Suprapubic skin (tissue), 3 donors: ENCODE results near the gene COG5.

Experiments used
- POLR2A ChIP-seq, 2 donors: fragments of 450-650 bp; IDR thresholded peaks; one replicate each; pipeline ENCODE4 v1.6.1; 2017; ENCODE audit warnings: antibody characterized with exemption in 2 of 2, mild to moderate bottlenecking in 2 of 2, moderate library complexity in 2 of 2
- TF ChIP-seq, protein P1 (sequence below), 2 donors: fragments of 200-600 bp in 1 of 2; fragments of 450-650 bp in 1 of 2; sonication (generic) in 1 of 2; IDR thresholded peaks; one replicate each; pipeline ENCODE4 v1.5.1; 2016 to 2019; ENCODE audit warnings: antibody characterized with exemption in 2 of 2, mild to moderate bottlenecking in 1 of 2, moderate library complexity in 1 of 2

- TF ChIP-seq, protein P1, sequence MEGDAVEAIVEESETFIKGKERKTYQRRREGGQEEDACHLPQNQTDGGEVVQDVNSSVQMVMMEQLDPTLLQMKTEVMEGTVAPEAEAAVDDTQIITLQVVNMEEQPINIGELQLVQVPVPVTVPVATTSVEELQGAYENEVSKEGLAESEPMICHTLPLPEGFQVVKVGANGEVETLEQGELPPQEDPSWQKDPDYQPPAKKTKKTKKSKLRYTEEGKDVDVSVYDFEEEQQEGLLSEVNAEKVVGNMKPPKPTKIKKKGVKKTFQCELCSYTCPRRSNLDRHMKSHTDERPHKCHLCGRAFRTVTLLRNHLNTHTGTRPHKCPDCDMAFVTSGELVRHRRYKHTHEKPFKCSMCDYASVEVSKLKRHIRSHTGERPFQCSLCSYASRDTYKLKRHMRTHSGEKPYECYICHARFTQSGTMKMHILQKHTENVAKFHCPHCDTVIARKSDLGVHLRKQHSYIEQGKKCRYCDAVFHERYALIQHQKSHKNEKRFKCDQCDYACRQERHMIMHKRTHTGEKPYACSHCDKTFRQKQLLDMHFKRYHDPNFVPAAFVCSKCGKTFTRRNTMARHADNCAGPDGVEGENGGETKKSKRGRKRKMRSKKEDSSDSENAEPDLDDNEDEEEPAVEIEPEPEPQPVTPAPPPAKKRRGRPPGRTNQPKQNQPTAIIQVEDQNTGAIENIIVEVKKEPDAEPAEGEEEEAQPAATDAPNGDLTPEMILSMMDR (IDR thresholded peaks at IDR 0.05) = no peak
- TF ChIP-seq POLR2A (IDR thresholded peaks at IDR 0.05) = no peak
These were observed 33.0 kb downstream of the COG5 start for GRCh38 chr7:107530751-107531150.
